CD4-positive, alpha-beta memory T cell (primary cell): ENCODE measurements around the gene EMX2. TPM values are rescaled to one million over a fixed set of nuclear protein-coding genes. Genes with fewer than 3 reads are reported as not detected.

Source experiments
- CTCF ChIA-PET: fragments of 350-600 bp; sonication (Branson Sonifier 250); formaldehyde crosslinking; loops from one replicate; lab custom pipeline; 2021; ENCODE audit warnings: inconsistent platforms; ENCODE audit not compliant: partially characterized antibody; lab: Charles Lee
- POLR2A ChIA-PET: fragments of 350-600 bp; sonication (Branson Sonifier 250); formaldehyde crosslinking; loops from one replicate; lab custom pipeline; 2021; ENCODE audit not compliant: partially characterized antibody; lab: Charles Lee
- DNase-seq, 5 donors: peaks; one replicate each; pipeline versions ENCODE4 v3.0.0 to v3.0.0-alpha.2; 2020 to 2022; ENCODE audit warnings: mixed read lengths in 1 of 5
- H3K27ac ChIP-seq: one replicate; pipeline ENCODE4 v1.7.0; 2013; ENCODE audit warnings: low read depth, low read length
- H3K27me3 ChIP-seq: 2 replicates; pipeline ENCODE4 v1.7.0; 2013; ENCODE audit warnings: mild to moderate bottlenecking, low read length, moderate library complexity; ENCODE audit not compliant: insufficient read depth
- H3K36me3 ChIP-seq: 2 replicates; pipeline ENCODE4 v1.7.0; 2013; ENCODE audit warnings: mild to moderate bottlenecking, low read length, moderate library complexity; ENCODE audit not compliant: insufficient read depth
- H3K4me1 ChIP-seq: 2 replicates; pipeline ENCODE4 v1.7.0; 2013; ENCODE audit warnings: mild to moderate bottlenecking, low read length, moderate library complexity; ENCODE audit not compliant: insufficient read depth
- H3K4me3 ChIP-seq, 2 donors: one replicate each; pipeline ENCODE4 v1.7.0; 2013; ENCODE audit warnings: low read length in 2 of 2, mild to moderate bottlenecking in 1 of 2
- H3K9me3 ChIP-seq, 2 donors: one replicate each; pipeline ENCODE4 v1.7.0; 2013; ENCODE audit warnings: low read length in 2 of 2, control low read depth in 1 of 2; ENCODE audit not compliant: control insufficient read depth in 1 of 2
- H3K27ac Mint-ChIP-seq, 7 donors: one replicate each; pipeline ENCODE4 v1.8.0; 2020 to 2021; ENCODE audit warnings: mixed read lengths in 7 of 7, mild to moderate bottlenecking in 6 of 7, inconsistent platforms in 3 of 7, moderate library complexity in 3 of 7
- H3K27me3 Mint-ChIP-seq, 2 donors: one replicate each; pipeline ENCODE4 v1.8.0; 2020 to 2021; ENCODE audit warnings: mixed read lengths in 2 of 2
- H3K36me3 Mint-ChIP-seq, 2 donors: one replicate each; pipeline ENCODE4 v1.8.0; 2020 to 2021; ENCODE audit warnings: mixed read lengths in 2 of 2, inconsistent platforms in 1 of 2, mild to moderate bottlenecking in 1 of 2
- H3K4me1 Mint-ChIP-seq, 4 donors: one replicate each; pipeline ENCODE4 v1.8.0; 2020 to 2021; ENCODE audit warnings: mixed read lengths in 4 of 4, mild to moderate bottlenecking in 1 of 4
- H3K4me3 Mint-ChIP-seq, 8 donors: one replicate each; pipeline ENCODE4 v1.8.0; 2020 to 2021; ENCODE audit warnings: mixed read lengths in 8 of 8, mild to moderate bottlenecking in 7 of 8, moderate library complexity in 6 of 8, inconsistent platforms in 3 of 8
- H3K9me3 Mint-ChIP-seq, 8 donors: one replicate each; pipeline ENCODE4 v1.8.0; 2020 to 2021; ENCODE audit warnings: mixed read lengths in 8 of 8, mild to moderate bottlenecking in 5 of 8, inconsistent platforms in 3 of 8, moderate library complexity in 1 of 8
- intact Hi-C: fragments of 100-400 bp; cut with micrococcal nuclease; formaldehyde crosslinking; loops from one replicate; pipeline ENCODE4 v1.15.1; 2023
- polyA plus RNA-seq, 2 donors: library from polyadenylated mRNA; unstranded; fragments of 300-500 nt; fragmentation: Illumina TruSeq; gene quantifications; one replicate each; pipeline ENCODE4 v1.2.3, GENCODE V29; 2021
- total RNA-seq, 2 experiments: library from RNA; stranded (reverse); gene quantifications; one replicate each; pipeline ENCODE4 v1.2.3, GENCODE V29; 2021

Gene EMX2
- total and polyA plus RNA-seq, 4 experiments from 2014 or later, result not detected

DNA sequence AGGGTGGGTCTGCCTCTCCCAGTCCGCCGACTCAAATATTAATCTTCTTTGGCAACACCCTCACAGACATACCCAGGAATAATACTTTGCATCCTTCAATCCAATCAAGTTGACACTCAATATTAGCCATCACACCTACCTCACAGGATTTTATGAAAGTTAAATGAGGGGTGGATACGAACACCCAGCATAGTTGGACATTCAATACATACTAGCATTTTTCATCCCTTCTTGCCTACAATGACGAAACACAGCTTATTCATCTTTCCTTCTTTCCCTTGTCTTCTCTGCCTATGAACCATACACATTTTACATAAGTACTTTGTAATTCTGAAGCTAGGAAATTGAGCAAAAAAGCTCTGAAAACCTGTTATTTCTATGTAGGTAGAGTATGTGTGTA is 48.5 kb downstream of the EMX2 start:
- Histone ChIP-seq H3K4me1 (no peaks in the 10 kb centered on the region), H3K27me3 (no peaks in the 10 kb centered on the region), H3K27ac (no peak overlapping the region), H3K9me3 (no peaks in the 10 kb centered on the region), H3K36me3 (no peaks in the 10 kb centered on the region), H3K4me3 (no peak overlapping the region)
- peaks cover 0 to 2% (median 0%) of the 10 kb centered on the region in 8 donors for H3K9me3 Mint-ChIP-seq
- intact Hi-C loops, result no loop called here
- no peak for DNase-seq
- POLR2A ChIA-PET, result no interaction called here
- CTCF ChIA-PET, result no interaction called here
- no peak overlapping the region for H3K4me3 Mint-ChIP-seq
- H3K27me3 Mint-ChIP-seq, result peaks cover 6 to 10% of the 10 kb centered on the region in 2 donors
- H3K27ac Mint-ChIP-seq, result no peak overlapping the region
- H3K36me3 Mint-ChIP-seq, result no peaks in the 10 kb centered on the region
- no peaks in the 10 kb centered on the region for H3K4me1 Mint-ChIP-seq

DNA sequence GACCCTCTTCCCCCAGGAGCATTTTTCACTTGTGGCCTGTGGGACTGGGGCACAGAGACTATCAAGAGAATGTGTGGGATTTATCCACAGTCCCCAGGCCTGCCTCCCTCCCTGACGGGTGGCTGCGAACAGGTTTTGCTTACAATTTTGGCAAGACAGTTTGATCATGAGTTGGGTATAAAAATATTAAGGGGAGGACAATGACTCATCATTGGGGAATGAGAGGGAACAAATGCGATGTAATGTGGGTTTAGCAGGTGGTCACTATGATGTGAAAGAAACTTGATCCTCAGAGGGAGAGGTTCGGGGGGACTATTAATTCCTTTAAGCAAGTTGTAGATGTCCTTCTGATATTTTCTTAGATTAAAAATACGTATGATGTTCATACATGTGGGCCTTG is 52.2 kb downstream of the EMX2 start:
- H3K27me3 ChIP-seq, result no peaks in the 10 kb centered on the region
- H3K4me1 ChIP-seq, result no peaks in the 10 kb centered on the region
- peaks cover 6 to 9% of the 10 kb centered on the region in 2 donors for H3K27me3 Mint-ChIP-seq
- H3K4me3 ChIP-seq, result no peak overlapping the region
- H3K9me3 ChIP-seq, result no peaks in the 10 kb centered on the region
- H3K4me3 Mint-ChIP-seq, result no peak overlapping the region
- H3K4me1 Mint-ChIP-seq, result no peaks in the 10 kb centered on the region
- no peak overlapping the region for H3K27ac Mint-ChIP-seq
- no peak overlapping the region for H3K27ac ChIP-seq
- H3K9me3 Mint-ChIP-seq, result no peaks in the 10 kb centered on the region
- H3K36me3 Mint-ChIP-seq, result no peaks in the 10 kb centered on the region
- ChIA-PET CTCF (no interaction called here), POLR2A (no interaction called here)
- intact Hi-C loops, result no loop called here
- H3K36me3 ChIP-seq, result no peaks in the 10 kb centered on the region
- DNase-seq, result no peak

DNA sequence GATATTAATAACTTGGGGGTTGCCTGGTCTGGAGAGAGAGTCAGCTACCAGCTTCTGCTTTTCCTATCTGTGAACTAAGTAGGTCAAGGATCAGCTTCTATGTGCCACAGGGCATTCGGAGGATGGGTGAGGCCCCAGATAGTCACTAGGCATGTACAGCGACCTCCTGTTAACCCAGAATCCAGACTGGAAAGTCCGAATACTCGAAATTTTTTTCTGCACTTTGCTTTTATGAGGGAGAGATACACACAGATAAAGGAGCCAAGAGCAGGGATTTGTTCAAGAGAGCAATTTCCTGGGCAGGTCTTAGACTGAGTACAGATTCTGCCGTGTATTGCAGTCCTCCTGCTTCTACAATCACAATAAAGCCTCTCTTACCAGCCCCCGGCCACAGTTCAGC is 54.2 kb downstream of the EMX2 start:
- no peak overlapping the region for H3K27ac ChIP-seq
- H3K4me3 ChIP-seq, result no peak overlapping the region
- peaks cover 0 to 3% (median 0%) of the 10 kb centered on the region in 8 donors for H3K9me3 Mint-ChIP-seq
- H3K27ac Mint-ChIP-seq, result no peak overlapping the region
- intact Hi-C loops, result no loop called here
- CTCF ChIA-PET, result no interaction called here
- no peaks in the 10 kb centered on the region for H3K4me1 Mint-ChIP-seq
- H3K4me1 ChIP-seq, result no peaks in the 10 kb centered on the region
- no peaks in the 10 kb centered on the region for H3K27me3 ChIP-seq
- H3K36me3 ChIP-seq, result no peaks in the 10 kb centered on the region
- no peak overlapping the region for H3K4me3 Mint-ChIP-seq
- DNase-seq, result no peak
- no peaks in the 10 kb centered on the region for H3K9me3 ChIP-seq
- H3K36me3 Mint-ChIP-seq, result no peaks in the 10 kb centered on the region
- POLR2A ChIA-PET, result no interaction called here
- H3K27me3 Mint-ChIP-seq, result peaks cover 3 to 4% of the 10 kb centered on the region in 2 donors

DNA sequence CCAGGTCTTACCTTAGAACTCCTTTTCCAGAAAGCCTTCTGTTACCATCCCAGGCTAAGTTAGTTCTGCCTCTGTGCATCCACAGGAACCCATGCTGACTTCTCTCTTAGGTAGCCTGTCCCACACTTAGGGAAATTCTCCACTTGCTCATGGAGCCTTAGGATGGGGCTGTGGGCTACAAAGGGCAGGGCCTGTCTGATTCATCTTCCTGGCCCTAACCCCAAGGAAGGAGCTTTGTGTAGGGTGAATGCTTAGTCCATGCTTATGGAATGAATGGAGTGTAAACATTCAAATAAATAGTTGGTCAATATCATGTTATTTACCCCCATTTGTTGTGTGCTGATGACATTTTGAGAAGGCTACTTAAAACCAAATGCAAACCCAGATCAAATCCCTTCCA is 54.7 kb downstream of the EMX2 start:
- no peaks in the 10 kb centered on the region for H3K27me3 ChIP-seq
- no peak overlapping the region for H3K27ac ChIP-seq
- Mint-ChIP-seq H3K4me1 (no peaks in the 10 kb centered on the region), H3K27me3 (peaks cover 4 to 5% of the 10 kb centered on the region in 2 donors), H3K9me3 (peaks cover 0 to 3% (median 0%) of the 10 kb centered on the region in 8 donors), H3K4me3 (no peak overlapping the region), H3K36me3 (no peaks in the 10 kb centered on the region), H3K27ac (no peak overlapping the region)
- H3K36me3 ChIP-seq, result no peaks in the 10 kb centered on the region
- no peak for DNase-seq
- intact Hi-C loops, result no loop called here
- ChIA-PET CTCF (no interaction called here), POLR2A (no interaction called here)
- H3K9me3 ChIP-seq, result no peaks in the 10 kb centered on the region
- H3K4me1 ChIP-seq, result no peaks in the 10 kb centered on the region
- no peak overlapping the region for H3K4me3 ChIP-seq

Other genes starting within 250 kb of the EMX2 start
- 10 to 100 TPM; 13.9 to 15.0 TPM for gene PDZD8, start 167.3 kb upstream of the EMX2 start, total RNA-seq
- 1 to 10 TPM; 3.6 to 8.9 TPM for gene PDZD8, start 167.3 kb upstream of the EMX2 start, polyA plus RNA-seq